Activated effector memory CD4-positive, alpha-beta T cell treated with Interleukin-2 at 50 U/mL for 16 hours (primary cell): ENCODE measurements around the gene DNA2.

ENCODE experiments used
- DNase-seq: peaks from one replicate; pipeline ENCODE4 v3.0.0-alpha.2; 2020

DNA2 gene

DNA sequence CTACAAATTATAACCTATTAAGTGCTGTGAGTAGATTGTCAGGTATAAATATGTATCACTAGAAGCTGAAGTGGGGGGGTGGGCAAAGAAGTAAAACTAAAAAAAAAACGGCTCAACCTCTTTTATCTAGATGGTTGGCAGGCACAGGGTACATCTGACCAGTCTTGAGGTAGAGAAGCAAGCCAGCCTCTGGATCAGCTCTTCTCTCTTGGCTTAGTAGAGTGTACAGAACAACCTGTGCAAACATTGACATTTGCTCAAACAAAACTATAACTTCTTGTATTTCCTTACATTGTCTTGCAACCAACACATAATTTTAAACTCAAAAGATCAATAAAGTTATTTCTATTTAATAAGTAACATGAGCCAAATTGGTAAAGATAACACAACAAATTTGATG is 25.6 kb downstream of the DNA2 start:
- DNase-seq, result no peak

GRCh38 chr10:68442971-68443370 is 28.8 kb downstream of the DNA2 start:
- no peak for DNase-seq

GRCh38 chr10:68440898-68441297 is 30.9 kb downstream of the DNA2 start:
- no peak for DNase-seq

DNA sequence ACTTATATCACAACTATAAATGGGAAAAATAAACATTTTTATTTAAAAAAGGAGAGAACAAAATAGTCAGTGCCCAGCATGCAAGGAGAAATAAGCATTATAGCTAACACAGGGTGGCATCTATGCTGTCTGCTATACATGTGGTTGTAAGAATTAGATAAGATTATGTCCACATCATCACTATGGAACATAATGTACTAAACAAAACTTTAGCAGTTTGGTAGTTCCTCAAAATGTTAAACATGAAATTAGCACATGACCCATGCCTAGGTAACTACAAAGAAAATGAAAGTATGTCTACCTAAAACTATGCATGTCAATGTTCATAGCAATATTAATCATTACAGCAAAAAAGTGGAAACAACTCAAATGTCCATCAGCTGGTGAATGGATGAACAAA is 36.0 kb downstream of the DNA2 start:
- DNase-seq, result no peak

DNA sequence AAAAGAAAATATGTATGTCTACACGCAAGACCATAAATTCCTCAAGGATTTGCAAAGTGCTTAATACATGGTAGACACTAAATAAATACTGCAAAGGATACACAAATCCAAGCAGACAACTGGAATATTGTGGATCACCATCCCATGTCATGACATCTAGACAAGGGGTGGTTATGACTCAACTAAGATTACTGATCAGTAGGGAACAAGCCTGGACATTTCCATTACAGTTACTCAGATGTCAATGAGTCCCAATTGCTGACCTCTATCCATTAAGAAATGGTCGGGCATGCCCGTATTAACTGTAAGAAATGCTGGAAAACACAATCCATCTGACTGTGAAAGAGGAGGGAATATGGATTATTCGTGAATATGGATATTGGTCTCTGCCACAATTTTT is 37.1 kb downstream of the DNA2 start:
- DNase-seq, result no peak

DNA sequence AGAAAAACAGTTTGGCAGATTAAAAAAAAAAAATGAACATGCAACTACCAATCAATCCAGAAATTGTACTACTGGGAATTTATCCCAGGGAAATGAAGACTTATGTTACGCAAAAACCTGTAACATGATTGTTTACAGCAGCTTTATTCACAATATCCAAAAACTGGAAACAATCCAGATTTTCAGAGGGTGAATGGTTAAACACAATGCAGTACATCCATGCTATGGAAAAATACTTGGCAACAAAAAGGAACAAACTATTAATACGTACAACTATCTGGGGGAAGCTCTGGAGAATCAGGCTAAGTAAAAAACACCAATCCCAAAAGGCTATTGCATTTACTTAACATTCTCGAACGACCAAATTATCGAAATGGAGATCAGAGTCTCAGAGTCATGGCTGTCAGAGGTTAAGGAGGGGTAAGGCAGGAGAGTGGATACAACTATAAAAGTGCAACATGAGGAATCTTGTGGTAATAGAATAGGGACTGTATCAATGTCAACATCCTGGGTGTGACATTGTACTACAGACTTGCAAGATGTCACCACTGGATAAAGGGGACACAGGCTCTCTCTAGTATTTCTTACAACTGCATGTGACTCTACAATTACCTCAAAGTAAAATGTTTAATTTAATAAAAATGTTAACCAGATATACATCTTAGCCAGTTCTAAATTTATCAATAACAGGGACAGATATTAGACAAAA is 43.2 kb downstream of the DNA2 start:
- DNase-seq, result no peak

DNA sequence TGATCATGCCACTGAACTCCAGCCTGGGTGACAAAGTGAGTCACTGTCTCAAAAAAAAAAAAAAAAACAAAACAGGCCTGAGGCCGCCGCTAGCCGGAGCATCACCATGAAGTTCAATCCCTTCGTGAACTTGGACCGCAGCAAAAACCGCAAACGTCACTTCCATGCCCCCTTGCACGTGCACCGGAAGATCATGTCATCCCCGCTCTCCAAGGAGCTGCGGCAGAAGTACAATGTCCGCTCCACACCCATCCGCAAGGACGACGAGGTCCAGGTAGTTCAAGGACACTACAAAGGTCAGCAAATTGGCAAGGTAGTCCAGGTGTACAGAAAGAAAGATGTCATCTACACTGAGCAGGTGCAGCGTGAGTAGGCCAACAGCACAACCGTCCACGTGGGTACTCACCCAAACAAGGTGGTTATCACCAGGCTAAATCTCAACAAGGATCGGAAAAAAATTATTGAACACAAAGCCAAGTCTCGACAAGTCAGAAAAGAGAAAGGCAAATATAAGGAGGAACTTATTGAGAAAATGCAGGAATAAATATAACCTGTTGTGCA is 47.2 kb downstream of the DNA2 start:
- no peak for DNase-seq

- no peak for DNase-seq
These were observed 48.3 kb downstream of the DNA2 start for GRCh38 chr10:68423522-68423921.

- DNase-seq, result no peak
These were observed 52.4 kb downstream of the DNA2 start for GRCh38 chr10:68419376-68419775.

DNA sequence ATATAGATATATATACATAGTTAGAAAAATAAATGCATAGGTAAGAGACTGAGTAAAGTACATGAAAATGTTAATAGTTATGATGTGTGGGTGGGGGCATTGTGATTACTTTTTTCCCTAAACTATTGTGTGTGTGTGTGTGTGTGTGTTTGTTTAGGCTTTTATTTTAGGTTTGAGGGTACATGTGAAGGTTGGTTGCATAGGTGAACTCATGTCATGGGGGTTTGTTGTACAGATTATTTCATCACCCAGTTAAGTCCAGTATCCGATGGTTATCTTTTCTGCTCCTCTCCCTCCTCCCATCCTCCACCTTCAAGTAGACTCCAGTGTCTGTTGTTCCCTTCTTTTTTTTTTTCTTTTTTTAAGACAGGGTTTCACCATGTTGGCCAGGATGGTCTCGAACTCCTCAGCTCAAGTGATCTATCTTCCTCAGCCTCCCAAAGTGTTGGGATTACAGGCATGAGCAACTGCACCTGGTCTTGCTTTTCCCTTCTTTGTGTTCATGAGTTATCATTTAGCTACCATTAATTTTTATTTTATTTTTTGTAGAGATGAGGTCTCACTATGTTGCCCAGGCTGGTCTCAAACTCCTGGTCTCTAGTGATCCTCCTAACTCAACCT is 62.8 kb downstream of the DNA2 start:
- no peak for DNase-seq

DNA sequence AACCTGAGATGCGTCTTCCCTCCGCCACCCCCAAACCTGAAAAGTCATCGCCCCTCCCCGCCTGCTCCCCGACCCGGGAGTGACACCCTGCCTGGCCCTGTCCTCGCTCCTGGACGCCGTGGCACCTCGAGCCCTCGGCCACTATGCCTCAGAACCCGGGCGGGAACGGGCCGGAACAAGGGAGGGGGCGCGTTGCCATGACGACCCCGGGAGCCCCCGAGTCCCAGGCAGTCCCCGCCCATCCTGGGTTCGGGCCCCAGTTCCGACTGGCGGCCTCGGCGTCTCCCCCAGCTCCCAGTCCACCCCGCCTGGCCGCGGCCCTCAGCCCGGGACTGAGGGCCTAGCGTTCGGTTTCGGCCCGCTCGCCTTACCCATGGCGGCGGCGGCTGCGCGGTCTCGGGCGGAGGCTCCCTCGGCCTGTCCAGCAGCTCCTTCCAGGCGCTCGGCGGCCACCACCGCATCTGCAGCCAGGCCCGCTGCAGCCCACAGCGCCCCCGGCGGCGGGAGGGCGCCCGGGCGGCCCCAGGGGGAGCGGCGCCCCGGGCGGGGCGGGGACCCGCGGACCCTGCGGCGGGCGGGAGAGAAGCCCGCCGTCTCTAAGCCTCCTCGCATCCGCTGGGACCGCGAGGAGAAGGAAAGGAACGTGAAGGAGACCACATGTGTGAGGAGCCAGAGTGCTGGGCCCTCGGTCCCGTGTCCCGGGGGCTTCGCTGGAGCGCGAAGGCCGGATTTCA is 64.8 kb downstream of the DNA2 start, which contains the start of gene RUFY2:
RUFY2 (minus strand) TSS at position 463 of the 734 bp plus-strand sequence; CDS start at position 375, 88 bp downstream.
- peak; percentile 71 for DNase-seq

- peak; percentile 10 for DNase-seq
These were observed 65.5 kb downstream of the DNA2 start for GRCh38 chr10:68406111-68406814.

DNA sequence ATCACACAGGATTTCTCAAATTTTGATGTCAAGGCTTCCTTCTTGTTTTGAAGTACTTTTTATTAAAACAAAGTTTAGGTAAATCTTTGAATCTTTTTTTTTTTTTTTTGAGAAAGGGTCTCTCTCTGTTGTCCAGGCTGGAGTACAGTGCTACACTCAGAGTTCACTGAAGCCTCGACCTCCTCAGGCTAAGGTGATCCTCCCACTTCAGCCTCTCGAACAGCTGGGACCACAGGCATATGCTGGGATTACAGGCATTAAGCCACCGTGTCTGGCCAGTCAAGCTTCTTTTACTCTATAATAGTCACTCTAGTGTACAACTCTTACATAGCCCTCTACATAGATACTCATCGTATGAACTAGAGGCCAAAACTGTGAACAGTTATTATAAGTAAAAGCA is 68.1 kb downstream of the DNA2 start:
- no peak for DNase-seq

DNA sequence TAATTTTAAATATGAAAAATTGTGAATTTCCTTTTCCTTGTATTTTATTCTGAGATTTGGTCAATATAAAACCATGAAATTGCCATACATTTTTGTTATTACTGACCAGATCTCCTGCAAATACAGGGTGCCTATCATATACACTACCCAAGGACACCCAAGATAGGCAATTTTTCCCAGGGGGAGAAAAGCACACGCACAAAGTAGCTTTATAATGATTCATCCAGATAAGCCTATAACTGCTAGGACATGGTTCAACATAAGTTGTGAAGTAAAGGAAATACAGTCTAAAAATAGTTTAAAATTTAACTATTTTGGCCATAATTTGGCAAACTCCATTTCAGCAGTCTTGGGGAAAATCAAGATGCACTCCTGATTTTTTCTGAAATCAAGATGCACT is 69.5 kb downstream of the DNA2 start:
- DNase-seq, result no peak

DNA sequence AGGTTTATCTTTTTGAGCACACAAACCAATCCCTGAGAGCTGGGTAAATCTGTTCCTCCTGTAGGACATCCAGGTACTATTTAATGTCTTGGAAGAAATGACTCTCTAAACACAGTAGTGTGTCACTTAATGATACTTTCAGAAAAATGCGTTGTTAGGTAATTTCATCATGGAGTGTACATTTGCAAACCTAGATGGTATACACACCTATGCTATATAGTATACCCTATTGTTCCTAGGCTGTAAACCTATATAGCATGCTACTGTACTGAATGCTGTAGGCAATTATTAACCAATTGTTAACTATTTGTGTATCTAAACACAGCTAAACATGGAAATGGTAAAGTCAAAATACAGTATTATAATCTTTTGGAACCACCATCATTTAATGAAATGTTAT is 74.8 kb downstream of the DNA2 start:
- no peak for DNase-seq

DNA sequence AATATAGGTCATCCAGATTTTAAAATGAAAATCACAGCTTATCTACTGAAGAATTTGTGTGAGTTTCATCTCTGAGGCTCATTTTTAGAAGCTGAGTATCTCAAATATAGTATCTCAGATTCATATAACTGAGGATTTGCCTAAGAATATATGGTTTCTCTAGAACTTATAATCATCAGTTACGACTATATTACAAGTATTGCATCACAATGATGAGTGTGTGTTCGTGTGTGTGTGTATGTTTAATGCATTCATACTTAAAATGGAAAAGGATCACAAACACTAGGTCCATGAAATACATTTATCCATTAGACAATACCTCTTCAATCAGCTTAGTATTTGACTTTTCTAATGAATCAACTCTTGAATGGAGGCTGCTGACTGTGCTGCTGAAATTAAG is 86.0 kb downstream of the DNA2 start:
- no peak for DNase-seq

- no peak for DNase-seq
These were observed 100.2 kb downstream of the DNA2 start for GRCh38 chr10:68371604-68372003.

DNA sequence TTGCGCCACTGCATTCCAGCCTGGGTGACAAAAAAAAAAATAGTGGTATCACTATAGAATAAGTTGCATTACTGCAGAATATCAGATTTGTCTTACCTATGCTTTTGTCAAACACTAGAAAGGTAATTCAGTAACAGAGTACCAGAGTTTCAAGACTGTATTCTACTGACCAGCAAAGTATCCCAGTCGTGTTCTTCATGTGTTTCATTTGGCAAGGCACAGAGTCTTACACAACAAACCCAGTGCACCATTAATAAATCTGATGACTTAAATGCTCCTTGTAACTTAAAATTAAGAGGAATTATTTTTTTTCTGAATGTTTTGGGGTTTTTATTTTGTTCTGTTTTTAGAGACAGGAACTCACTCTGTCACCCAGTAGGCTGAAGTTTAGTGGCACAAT is 104.7 kb downstream of the DNA2 start:
- no peak for DNase-seq

- DNase-seq, result no peak
These were observed 105.2 kb downstream of the DNA2 start for GRCh38 chr10:68366600-68366999.

- DNase-seq, result no peak
These were observed 106.2 kb downstream of the DNA2 start for GRCh38 chr10:68365611-68366010.

- no peak for DNase-seq
These were observed 107.5 kb downstream of the DNA2 start for GRCh38 chr10:68364101-68364886.
